ENCODE results near the gene DMGDH.

DNA sequence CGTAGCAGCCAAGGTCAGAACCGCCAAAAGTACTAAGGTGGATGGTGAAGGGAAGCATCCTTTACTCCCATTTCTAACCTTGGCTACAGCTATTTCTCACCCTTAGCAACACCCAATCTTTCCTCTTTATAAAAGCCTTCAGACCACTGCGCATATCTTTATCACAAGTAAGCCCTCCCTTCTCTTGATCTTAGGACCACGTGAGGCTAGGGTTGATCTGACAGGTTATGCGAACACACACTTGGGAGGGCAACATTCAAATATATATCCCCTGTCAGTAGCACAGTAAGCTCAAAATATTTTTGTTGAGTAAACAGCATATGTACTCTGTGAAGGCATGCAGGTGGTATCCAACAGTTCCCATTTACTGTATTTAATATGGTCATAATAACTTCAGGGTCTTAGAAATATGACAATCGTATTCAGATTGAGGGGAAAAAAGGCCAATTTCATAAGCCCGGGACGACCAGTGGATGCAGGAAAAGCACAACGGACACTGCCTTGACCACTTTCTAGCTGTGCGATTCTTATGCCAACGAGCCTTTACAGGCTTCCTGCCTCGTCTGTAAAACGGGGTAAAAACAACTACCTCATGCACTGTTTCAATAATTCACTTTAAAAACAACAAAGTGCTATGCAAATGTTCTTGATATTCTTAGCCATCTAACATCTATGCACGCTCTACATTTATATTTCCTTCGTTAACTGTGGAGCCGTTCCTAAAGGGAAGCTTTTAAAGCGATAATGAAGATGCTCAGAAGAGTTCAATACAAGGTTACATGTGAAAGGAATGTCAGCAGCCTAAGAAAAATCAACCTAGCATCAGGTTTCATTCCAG is 85.7 kb downstream of the DMGDH start:
- TF ChIP-seq CTCF (IDR thresholded peaks at IDR 0.05) (no peak), POLR2AphosphoS5 (IDR thresholded peaks at IDR 0.05) (no peak), POLR2A (IDR thresholded peaks at IDR 0.05) (no peak)
